HCT116 (cell line): ENCODE data around the gene NAT16. TPM values are rescaled to one million over a fixed set of nuclear protein-coding genes. Genes with fewer than 3 reads are reported as not detected.

Experiments
- ATAC-seq: fragments of 200-7000 bp; cut with Tn5 transposase; 2 replicates; pipeline ENCODE4 v1.9.1; 2020; ENCODE audit warnings: mild to moderate bottlenecking, moderate library complexity
- BruUV-seq: library from RNA; stranded (reverse); fragments of 400-500 nt; replicated peaks from 2 replicates; lab custom pipeline; 2021; lab: Mats Ljungman, UMichigan
- CTCF ChIA-PET: fragments of 300-600 bp; sonication (Branson Sonifier 250); formaldehyde crosslinking; loops from one replicate; lab custom pipeline; 2021; ENCODE audit warnings: antibody characterized with exemption; lab: Charles Lee
- POLR2A ChIA-PET: fragments of 300-600, 350-600 bp; sonication (Branson Sonifier 250); formaldehyde crosslinking; loops from one replicate; lab custom pipeline; 2021; ENCODE audit warnings: antibody characterized with exemption; lab: Charles Lee
- RAD21 ChIA-PET, 2 experiments: fragments of 300-600 bp; sonication (Branson Sonifier 250); formaldehyde crosslinking; loops; one replicate each; lab custom pipeline; 2023; ENCODE audit warnings: low total read pairs in 2 of 2; ENCODE audit not compliant: uncharacterized antibody in 2 of 2, unreplicated experiment in 2 of 2, low non-redundant PET in 1 of 2; lab: Charles Lee
- DNase-seq: peaks from one replicate; pipeline ENCODE4 v3.0.0-alpha.2; 2010; ENCODE audit warnings: low read depth, low spot score
- H2AFZ ChIP-seq: fragments of 200-600 bp; shearing (Covaris generic), sonication (generic); 2 replicates; pipeline ENCODE4 v1.6.1; 2017; ENCODE audit warnings: low read depth, mixed run types, mixed read lengths, antibody characterized with exemption, low read length; ENCODE audit not compliant: poor library complexity, severe bottlenecking
- H3K27ac ChIP-seq: 2 replicates; pipeline ENCODE4 v1.5.1; 2012; ENCODE audit warnings: low read depth, low read length
- H3K27me3 ChIP-seq: fragments of 200-600 bp; sonication (generic); 2 replicates; pipeline ENCODE4 v1.6.1; 2016; ENCODE audit warnings: mixed run types, low read length, mixed read lengths; ENCODE audit not compliant: insufficient read depth
- H3K36me3 ChIP-seq, 2 experiments: fragments of 200-500 bp in 1 of 2; fragments of 200-600 bp in 1 of 2; sonication (Bioruptor generic) in 1 of 2; sonication (generic) in 1 of 2; 2 replicates each; pipeline versions ENCODE4 v1.5.1 to v1.6.1; 2014 to 2016; ENCODE audit warnings: low read length in 2 of 2, inconsistent platforms in 1 of 2, mixed read lengths in 1 of 2, mixed run types in 1 of 2; ENCODE audit not compliant: insufficient read depth in 2 of 2, control insufficient read depth in 1 of 2
- H3K4me1 ChIP-seq, 2 experiments: fragments of 200-600 bp in 1 of 2; sonication (generic) in 1 of 2; 2 replicates each; pipeline versions ENCODE4 v1.5.1 to v1.6.1; 2012 to 2017; ENCODE audit warnings: low read length in 2 of 2, inconsistent platforms in 1 of 2, mild to moderate bottlenecking in 1 of 2, mixed read lengths in 1 of 2, mixed run types in 1 of 2, moderate library complexity in 1 of 2; ENCODE audit not compliant: insufficient read depth in 2 of 2, control insufficient read depth in 1 of 2
- H3K4me2 ChIP-seq: fragments of 200-600 bp; sonication (generic); 2 replicates; pipeline ENCODE4 v1.6.1; 2017; ENCODE audit warnings: mixed run types, low read length, mixed read lengths
- H3K4me3 ChIP-seq, 2 experiments: fragments of 200-600 bp in 1 of 2; sonication (generic) in 1 of 2; replicated peaks in 1 of 2; 2 replicates each; pipeline ENCODE4 v1.5.1; 2011 to 2016; ENCODE audit warnings: low read length in 2 of 2, control low read depth in 1 of 2, low read depth in 1 of 2, mild to moderate bottlenecking in 1 of 2, mixed read lengths in 1 of 2, mixed run types in 1 of 2
- H3K79me2 ChIP-seq: fragments of 200-600 bp; sonication (generic); 2 replicates; pipeline ENCODE4 v1.6.1; 2017; ENCODE audit warnings: mild to moderate bottlenecking, mixed run types, low read length, moderate library complexity, mixed read lengths; ENCODE audit not compliant: insufficient read depth
- H3K9ac ChIP-seq: fragments of 200-600 bp; sonication (generic); 2 replicates; pipeline ENCODE4 v1.6.1; 2016; ENCODE audit warnings: low read length, mixed read lengths
- H3K9me2 ChIP-seq: fragments of 200-600 bp; sonication (generic), shearing (Covaris generic); 2 replicates; pipeline ENCODE4 v1.6.1; 2017; ENCODE audit warnings: mixed run types, mild to moderate bottlenecking, moderate library complexity; ENCODE audit not compliant: insufficient read depth
- H3K9me3 ChIP-seq, 2 experiments: fragments of 200-500 bp in 1 of 2; fragments of 200-600 bp in 1 of 2; sonication (Bioruptor generic) in 1 of 2; sonication (generic) in 1 of 2; 2 replicates each; pipeline ENCODE4 v1.6.1; 2014 to 2017; ENCODE audit warnings: low read length in 2 of 2, mixed read lengths in 2 of 2, inconsistent platforms in 1 of 2, low read depth in 1 of 2, mild to moderate bottlenecking in 1 of 2, mixed run types in 1 of 2, moderate library complexity in 1 of 2; ENCODE audit not compliant: control insufficient read depth in 1 of 2, insufficient read depth in 1 of 2
- H4K20me1 ChIP-seq: fragments of 200-600 bp; sonication (generic), shearing (Covaris generic); 2 replicates; pipeline ENCODE4 v1.6.1; 2017; ENCODE audit warnings: mixed run types, mild to moderate bottlenecking, moderate library complexity; ENCODE audit not compliant: insufficient read depth
- EGR1 ChIP-seq: IDR thresholded peaks from 2 replicates; pipeline ENCODE4 v1.6.1; 2012; ENCODE audit warnings: low read depth
- MAX ChIP-seq: IDR thresholded peaks from 2 replicates; pipeline ENCODE4 v1.6.1; 2012
- POLR2AphosphoS5 ChIP-seq: IDR thresholded peaks from 2 replicates; pipeline ENCODE4 v1.6.1; 2011; ENCODE audit warnings: mild to moderate bottlenecking, low read depth, low read length, moderate library complexity
- REST ChIP-seq: IDR thresholded peaks from 2 replicates; pipeline ENCODE4 v1.6.1; 2012; ENCODE audit warnings: low read depth
- TCF7L2 ChIP-seq: IDR thresholded peaks from 2 replicates; pipeline ENCODE4 v1.7.0; 2011; ENCODE audit warnings: borderline replicate concordance, inconsistent platforms; ENCODE audit not compliant: insufficient read depth, insufficient read length; ENCODE audit errors: extremely low read depth
- ZBTB33 ChIP-seq: IDR thresholded peaks from 2 replicates; pipeline ENCODE4 v1.6.1; 2011; ENCODE audit warnings: mild to moderate bottlenecking, low read length, moderate library complexity; ENCODE audit not compliant: insufficient replicate concordance; ENCODE audit errors: extremely low read depth
- ZFX ChIP-seq: fragments of 450-650 bp; IDR thresholded peaks from 2 replicates; pipeline ENCODE4 v1.6.1; 2017
- ZNF274 ChIP-seq: fragments of 200-500 bp; sonication (Bioruptor generic); IDR thresholded peaks from 2 replicates; pipeline ENCODE4 v1.6.1; 2014; ENCODE audit warnings: mild to moderate bottlenecking, low read depth, low read length, inconsistent platforms
- intact Hi-C: fragments of 100-400 bp; cut with micrococcal nuclease; formaldehyde crosslinking; loops from 2 replicates; pipeline ENCODE4 v1.10.0; 2022
- total RNA-seq: library from RNA; stranded (reverse); gene quantifications from one replicate; pipeline ENCODE4 v1.2.1, GENCODE V29; 2021; ENCODE audit not compliant: unreplicated experiment

The NAT16 gene
- total RNA-seq, 1 experiment from 2014 or later = 2.0 TPM

GRCh38 chr7:101198476-101198875 lies 18.4 kb upstream of the NAT16 start (continued):
- TF ChIP-seq ZBTB33 = no peak
- no peak for TF ChIP-seq POLR2AphosphoS5
- no peak for TF ChIP-seq TCF7L2
- TF ChIP-seq MAX = no peak
- TF ChIP-seq ZFX = no peak

- ChIA-PET RAD21 (no interaction called here), POLR2A (no interaction called here), CTCF (no interaction called here)
- H3K9me3 ChIP-seq = no peaks in the 10 kb centered on the region
- no peak overlapping the region for H3K4me3 ChIP-seq
- TF ChIP-seq EGR1 (no peak), REST (no peak), ZNF274 (no peak), TCF7L2 (no peak)
- no peak overlapping the region for H3K9ac ChIP-seq
- H3K27ac ChIP-seq = no peak overlapping the region
- no peaks in the 10 kb centered on the region for H3K79me2 ChIP-seq
- DNase-seq (no peak), ATAC-seq (no peak)
- H3K27me3 ChIP-seq = no peaks in the 10 kb centered on the region
- H3K4me2 ChIP-seq = no peak overlapping the region
- H3K9me2 ChIP-seq = no peaks in the 10 kb centered on the region
- H4K20me1 ChIP-seq = no peaks in the 10 kb centered on the region
- peaks cover 2 to 8% of the 10 kb centered on the region in 2 experiments; a peak in 3 of 4 replicates for H3K4me1 ChIP-seq
- no peaks in the 10 kb centered on the region for H3K36me3 ChIP-seq
- BruUV-seq = no TSS peak
- H2AFZ ChIP-seq = no peak overlapping the region
- intact Hi-C loops = loop anchor here (10.0 kb wide), 1 partner anchor 233 kb away; the partner anchor contains the start of gene MUC12
Measured at GRCh38 chr7:101197991-101198390, 17.9 kb upstream of the NAT16 start.
